CD4-positive, alpha-beta memory T cell (primary cell): ENCODE measurements around the gene IGFBP6. TPM values are rescaled to one million over a fixed set of nuclear protein-coding genes. Genes with fewer than 3 reads are reported as not detected.

Source experiments
- CTCF ChIA-PET: fragments of 350-600 bp; sonication (Branson Sonifier 250); formaldehyde crosslinking; loops from one replicate; lab custom pipeline; 2021; ENCODE audit warnings: inconsistent platforms; ENCODE audit not compliant: partially characterized antibody; lab: Charles Lee
- POLR2A ChIA-PET: fragments of 350-600 bp; sonication (Branson Sonifier 250); formaldehyde crosslinking; loops from one replicate; lab custom pipeline; 2021; ENCODE audit not compliant: partially characterized antibody; lab: Charles Lee
- DNase-seq, 5 donors: peaks; one replicate each; pipeline versions ENCODE4 v3.0.0 to v3.0.0-alpha.2; 2020 to 2022; ENCODE audit warnings: mixed read lengths in 1 of 5
- H3K27ac ChIP-seq: one replicate; pipeline ENCODE4 v1.7.0; 2013; ENCODE audit warnings: low read depth, low read length
- H3K27me3 ChIP-seq: 2 replicates; pipeline ENCODE4 v1.7.0; 2013; ENCODE audit warnings: mild to moderate bottlenecking, low read length, moderate library complexity; ENCODE audit not compliant: insufficient read depth
- H3K36me3 ChIP-seq: 2 replicates; pipeline ENCODE4 v1.7.0; 2013; ENCODE audit warnings: mild to moderate bottlenecking, low read length, moderate library complexity; ENCODE audit not compliant: insufficient read depth
- H3K4me1 ChIP-seq: 2 replicates; pipeline ENCODE4 v1.7.0; 2013; ENCODE audit warnings: mild to moderate bottlenecking, low read length, moderate library complexity; ENCODE audit not compliant: insufficient read depth
- H3K4me3 ChIP-seq, 2 donors: one replicate each; pipeline ENCODE4 v1.7.0; 2013; ENCODE audit warnings: low read length in 2 of 2, mild to moderate bottlenecking in 1 of 2
- H3K9me3 ChIP-seq, 2 donors: one replicate each; pipeline ENCODE4 v1.7.0; 2013; ENCODE audit warnings: low read length in 2 of 2, control low read depth in 1 of 2; ENCODE audit not compliant: control insufficient read depth in 1 of 2
- H3K27ac Mint-ChIP-seq, 7 donors: one replicate each; pipeline ENCODE4 v1.8.0; 2020 to 2021; ENCODE audit warnings: mixed read lengths in 7 of 7, mild to moderate bottlenecking in 6 of 7, inconsistent platforms in 3 of 7, moderate library complexity in 3 of 7
- H3K27me3 Mint-ChIP-seq, 2 donors: one replicate each; pipeline ENCODE4 v1.8.0; 2020 to 2021; ENCODE audit warnings: mixed read lengths in 2 of 2
- H3K36me3 Mint-ChIP-seq, 2 donors: one replicate each; pipeline ENCODE4 v1.8.0; 2020 to 2021; ENCODE audit warnings: mixed read lengths in 2 of 2, inconsistent platforms in 1 of 2, mild to moderate bottlenecking in 1 of 2
- H3K4me1 Mint-ChIP-seq, 4 donors: one replicate each; pipeline ENCODE4 v1.8.0; 2020 to 2021; ENCODE audit warnings: mixed read lengths in 4 of 4, mild to moderate bottlenecking in 1 of 4
- H3K4me3 Mint-ChIP-seq, 8 donors: one replicate each; pipeline ENCODE4 v1.8.0; 2020 to 2021; ENCODE audit warnings: mixed read lengths in 8 of 8, mild to moderate bottlenecking in 7 of 8, moderate library complexity in 6 of 8, inconsistent platforms in 3 of 8
- H3K9me3 Mint-ChIP-seq, 8 donors: one replicate each; pipeline ENCODE4 v1.8.0; 2020 to 2021; ENCODE audit warnings: mixed read lengths in 8 of 8, mild to moderate bottlenecking in 5 of 8, inconsistent platforms in 3 of 8, moderate library complexity in 1 of 8
- intact Hi-C: fragments of 100-400 bp; cut with micrococcal nuclease; formaldehyde crosslinking; loops from one replicate; pipeline ENCODE4 v1.15.1; 2023
- polyA plus RNA-seq, 2 donors: library from polyadenylated mRNA; unstranded; fragments of 300-500 nt; fragmentation: Illumina TruSeq; gene quantifications; one replicate each; pipeline ENCODE4 v1.2.3, GENCODE V29; 2021
- total RNA-seq, 2 experiments: library from RNA; stranded (reverse); gene quantifications; one replicate each; pipeline ENCODE4 v1.2.3, GENCODE V29; 2021

Gene IGFBP6
- total and polyA plus RNA-seq, 4 experiments from 2014 or later, result 0.53 to 1.5 (median 0.61) TPM; not detected in 1

- Histone ChIP-seq H3K9me3 (no peaks in the 10 kb centered on the region), H3K36me3 (no peaks in the 10 kb centered on the region), H3K27ac (no peak overlapping the region), H3K4me1 (peaks cover 9% of the 10 kb centered on the region), H3K27me3 (no peaks in the 10 kb centered on the region), H3K4me3 (no peak overlapping the region)
- Mint-ChIP-seq H3K27ac (peak overlapping the region in 4 of 7 donors; percentile 47 to 80 (median 66)), H3K27me3 (no peaks in the 10 kb centered on the region), H3K4me3 (peak overlapping the region in 5 of 8 donors; percentile 20 to 67 (median 43)), H3K36me3 (no peaks in the 10 kb centered on the region), H3K4me1 (peaks cover 4 to 18% (median 12%) of the 10 kb centered on the region in 4 donors), H3K9me3 (no peaks in the 10 kb centered on the region)
- ChIA-PET POLR2A (interaction anchor here (1.4 to 3.4 kb wide), 4 partner anchors 9 to 50 kb away, joined by 4 to 9 read pairs (median 6); partner anchors contain the start of genes EIF4B, IGFBP6 and SPRYD3), CTCF (interaction anchor here (0.7 to 5.5 kb wide), 5 partner anchors 9 to 43 kb away, joined by 3 to 58 read pairs (median 10); no protein-coding TSS in a partner anchor)
- intact Hi-C loops, result loop anchor here (2.0 kb wide), 1 partner anchor 239 kb away; the partner anchor contains the start of gene PFDN5
- DNase-seq, result peak in 1 of 5 donors; percentile 41
Measured at GRCh38 chr12:53055471-53056266, 41.8 kb upstream of the IGFBP6 start.

GRCh38 chr12:53056296-53056695 lies 41.2 kb upstream of the IGFBP6 start:
- Histone ChIP-seq H3K27me3 (no peaks in the 10 kb centered on the region), H3K4me1 (peaks cover 9% of the 10 kb centered on the region), H3K9me3 (no peaks in the 10 kb centered on the region), H3K4me3 (no peak overlapping the region), H3K36me3 (no peaks in the 10 kb centered on the region), H3K27ac (no peak overlapping the region)
- intact Hi-C loops, result no loop called here
- Mint-ChIP-seq H3K4me1 (peaks cover 4 to 15% (median 12%) of the 10 kb centered on the region in 4 donors), H3K9me3 (no peaks in the 10 kb centered on the region), H3K36me3 (no peaks in the 10 kb centered on the region), H3K4me3 (peak overlapping the region in 2 of 8 donors; percentile 21 to 46), H3K27me3 (no peaks in the 10 kb centered on the region), H3K27ac (peak overlapping the region in 1 of 7 donors; percentile 6)
- POLR2A ChIA-PET, result interaction anchor here (0.6 to 1.6 kb wide), 3 partner anchors 9 to 42 kb away, joined by 3 to 9 read pairs (median 5); partner anchors contain the start of gene IGFBP6
- DNase-seq, result no peak
- CTCF ChIA-PET, result interaction anchor here (0.7 to 5.5 kb wide), 3 partner anchors 10 to 43 kb away, joined by 3 to 58 read pairs (median 14); no protein-coding TSS in a partner anchor

GRCh38 chr12:53056901-53057300 lies 40.6 kb upstream of the IGFBP6 start:
- peak overlapping the region in 1 of 8 donors; percentile 46 for H3K4me3 Mint-ChIP-seq
- Histone ChIP-seq H3K27ac (no peak overlapping the region), H3K27me3 (no peaks in the 10 kb centered on the region), H3K36me3 (no peaks in the 10 kb centered on the region), H3K9me3 (no peaks in the 10 kb centered on the region), H3K4me1 (peaks cover 9% of the 10 kb centered on the region), H3K4me3 (no peak overlapping the region)
- intact Hi-C loops, result no loop called here
- no peaks in the 10 kb centered on the region for H3K9me3 Mint-ChIP-seq
- H3K27me3 Mint-ChIP-seq, result no peaks in the 10 kb centered on the region
- POLR2A ChIA-PET, result interaction anchor here (0.6 to 1.3 kb wide), 2 partner anchors 22 to 29 kb away, joined by 3 to 7 read pairs; partner anchors contain the start of gene SPRYD3
- CTCF ChIA-PET, result interaction anchor here (0.9 to 5.5 kb wide), 2 partner anchors 10 to 36 kb away, joined by 3 to 58 read pairs; no protein-coding TSS in a partner anchor
- no peak for DNase-seq
- H3K4me1 Mint-ChIP-seq, result peaks cover 4 to 14% (median 12%) of the 10 kb centered on the region in 4 donors
- H3K27ac Mint-ChIP-seq, result peak overlapping the region in 1 of 7 donors; percentile 48
- no peaks in the 10 kb centered on the region for H3K36me3 Mint-ChIP-seq

- Histone ChIP-seq H3K4me1 (peaks cover 9% of the 10 kb centered on the region), H3K9me3 (no peaks in the 10 kb centered on the region), H3K27me3 (no peaks in the 10 kb centered on the region), H3K36me3 (no peaks in the 10 kb centered on the region), H3K27ac (no peak overlapping the region), H3K4me3 (no peak overlapping the region)
- Mint-ChIP-seq H3K4me3 (no peak overlapping the region), H3K27ac (peak overlapping the region in 3 of 7 donors; percentile 18 to 44 (median 28)), H3K4me1 (peaks cover 4 to 14% (median 12%) of the 10 kb centered on the region in 4 donors), H3K9me3 (no peaks in the 10 kb centered on the region), H3K27me3 (no peaks in the 10 kb centered on the region), H3K36me3 (no peaks in the 10 kb centered on the region)
- DNase-seq, result peak in 1 of 5 donors; percentile 38
- intact Hi-C loops, result no loop called here
- ChIA-PET POLR2A (interaction anchor here (1.3 kb wide), 1 partner anchor 21 kb away, joined by 7 read pairs; the partner anchor contains the start of gene SPRYD3), CTCF (interaction anchor here (0.9 to 5.5 kb wide), 2 partner anchors 8 to 35 kb away, joined by 3 to 58 read pairs; no protein-coding TSS in a partner anchor)
Measured at GRCh38 chr12:53057816-53058500, 39.5 kb upstream of the IGFBP6 start.

GRCh38 chr12:53058674-53059433 lies 38.6 kb upstream of the IGFBP6 start:
- H3K4me3 Mint-ChIP-seq, result no peak overlapping the region
- H3K4me1 Mint-ChIP-seq, result peaks cover 4 to 9% (median 7%) of the 10 kb centered on the region in 4 donors
- POLR2A ChIA-PET, result interaction anchor here (1.1 kb wide), 1 partner anchor 20 kb away, joined by 3 read pairs; the partner anchor contains the start of gene SPRYD3
- no peaks in the 10 kb centered on the region for H3K27me3 Mint-ChIP-seq
- Histone ChIP-seq H3K27me3 (no peaks in the 10 kb centered on the region), H3K4me1 (peaks cover 2% of the 10 kb centered on the region), H3K9me3 (no peaks in the 10 kb centered on the region), H3K4me3 (no peak overlapping the region), H3K36me3 (no peaks in the 10 kb centered on the region), H3K27ac (no peak overlapping the region)
- no peak for DNase-seq
- no peaks in the 10 kb centered on the region for H3K9me3 Mint-ChIP-seq
- H3K27ac Mint-ChIP-seq, result no peak overlapping the region
- CTCF ChIA-PET, result no interaction called here
- intact Hi-C loops, result no loop called here
- H3K36me3 Mint-ChIP-seq, result peaks cover 0 to 3% of the 10 kb centered on the region in 2 donors

GRCh38 chr12:53059434-53060063 lies 37.9 kb upstream of the IGFBP6 start:
- ChIA-PET CTCF (no interaction called here), POLR2A (interaction anchor here (1.1 to 1.6 kb wide), 4 partner anchors 13 to 39 kb away, joined by 3 to 6 read pairs (median 4); partner anchors contain the start of gene SPRYD3)
- no peak overlapping the region for H3K27ac ChIP-seq
- Mint-ChIP-seq H3K9me3 (no peaks in the 10 kb centered on the region), H3K4me1 (peaks cover 0 to 3% (median 1%) of the 10 kb centered on the region in 4 donors), H3K27ac (peak overlapping the region in 1 of 7 donors; percentile 43), H3K27me3 (no peaks in the 10 kb centered on the region), H3K36me3 (peaks cover under 1 to 9% of the 10 kb centered on the region in 2 donors), H3K4me3 (no peak overlapping the region)
- no peak overlapping the region for H3K4me3 ChIP-seq
- intact Hi-C loops, result no loop called here
- DNase-seq, result peak in 1 of 5 donors; percentile 36
- H3K9me3 ChIP-seq, result no peaks in the 10 kb centered on the region
- H3K4me1 ChIP-seq, result no peaks in the 10 kb centered on the region
- no peaks in the 10 kb centered on the region for H3K36me3 ChIP-seq
- no peaks in the 10 kb centered on the region for H3K27me3 ChIP-seq
